Measurements from ENCODE around the gene CSMD2.
"Not testable (repeated sequence)": the region's sequence is repeated elsewhere in the genome, so short reads cannot be mapped to it uniquely, and the experiment has no call there.

CSMD2 gene

GRCh38 chr1:34186741-34187494 is 21.9 kb upstream of the CSMD2 start:
- H4K8ac ChIP-seq (ENCODE audit: low read length) = no peak overlapping the region
- no peak overlapping the region for H3K4me2 ChIP-seq (ENCODE audit: low read length, poor library complexity, severe bottlenecking)
- H3K9me3 ChIP-seq (ENCODE audit: control insufficient read depth, low read length) = peaks cover 20% of the 10 kb centered on the region
- H2AFZ ChIP-seq (ENCODE audit: low read depth, low read length) = no peak overlapping the region
- no peaks in the 10 kb centered on the region for H3K79me1 ChIP-seq (replicated peaks; ENCODE audit: low read length, poor library complexity, severe bottlenecking)
- no peak overlapping the region for H3K18ac ChIP-seq (ENCODE audit: low read depth in 1 of 2, low read length in 2 of 2)
- H2AK5ac ChIP-seq (ENCODE audit: low read length, severe bottlenecking) = no peak overlapping the region
- DNase-seq = no peak
- 72% methylated on average over 12 of the region's 12 CpGs for WGBS
- H3K4me1 ChIP-seq (ENCODE audit: control insufficient read depth, insufficient read depth, low read depth, low read length) = no peaks in the 10 kb centered on the region
- no peak overlapping the region for H3K14ac ChIP-seq (ENCODE audit: low read length in 2 of 2)
- no peak overlapping the region for H2BK12ac ChIP-seq (ENCODE audit: low read length in 2 of 2)
- no peaks in the 10 kb centered on the region for H3K36me3 ChIP-seq (ENCODE audit: control insufficient read depth in 1 of 2, insufficient read depth in 2 of 2, low read depth in 1 of 2, low read length in 2 of 2)
- H3K4me3 ChIP-seq (ENCODE audit: insufficient read depth in 1 of 2, low read depth in 1 of 2, low read length in 2 of 2) = no peak overlapping the region
- no peak overlapping the region for H2BK5ac ChIP-seq (ENCODE audit: low read depth, low read length, poor library complexity, severe bottlenecking)
- H3K27me3 ChIP-seq (ENCODE audit: control insufficient read depth in 1 of 2, insufficient read depth in 1 of 2, low read length in 2 of 2) = peaks cover 0 to 74% of the 10 kb centered on the region in 2 experiments
- no peak overlapping the region for H3K4ac ChIP-seq (ENCODE audit: low read depth in 1 of 2, low read length in 2 of 2)
- H4K91ac ChIP-seq (ENCODE audit: low read length) = no peak overlapping the region
- no peak overlapping the region for H3K9ac ChIP-seq (ENCODE audit: low read length)
- H2BK120ac ChIP-seq (ENCODE audit: low read depth, low read length) = no peak overlapping the region
- no peak overlapping the region for H3K23ac ChIP-seq (ENCODE audit: low read length in 2 of 2)
- H2BK15ac ChIP-seq (ENCODE audit: low read depth, poor library complexity, severe bottlenecking) = no peak overlapping the region
- no peak overlapping the region for H3K27ac ChIP-seq (ENCODE audit: low read length, poor library complexity, severe bottlenecking)

- not testable (repeated sequence) for H2BK120ac ChIP-seq (ENCODE audit: low read depth, low read length); H3K4ac ChIP-seq (ENCODE audit: low read depth in 1 of 2, low read length in 2 of 2); H2AK5ac ChIP-seq (ENCODE audit: low read length, severe bottlenecking); H3K4me1 ChIP-seq (ENCODE audit: control insufficient read depth, insufficient read depth, low read depth, low read length); H3K23ac ChIP-seq (ENCODE audit: low read length in 2 of 2); H2BK12ac ChIP-seq (ENCODE audit: low read length in 2 of 2); H2AFZ ChIP-seq (ENCODE audit: low read depth, low read length); H4K91ac ChIP-seq (ENCODE audit: low read length); H3K4me3 ChIP-seq (ENCODE audit: insufficient read depth in 1 of 2, low read depth in 1 of 2, low read length in 2 of 2); H3K4me2 ChIP-seq (ENCODE audit: low read length, poor library complexity, severe bottlenecking); H3K36me3 ChIP-seq (ENCODE audit: control insufficient read depth in 1 of 2, insufficient read depth in 2 of 2, low read depth in 1 of 2, low read length in 2 of 2); H3K18ac ChIP-seq (ENCODE audit: low read depth in 1 of 2, low read length in 2 of 2); H3K79me1 ChIP-seq (replicated peaks; ENCODE audit: low read length, poor library complexity, severe bottlenecking); DNase-seq; H3K9me3 ChIP-seq (ENCODE audit: control insufficient read depth, low read length); H3K27ac ChIP-seq (ENCODE audit: low read length, poor library complexity, severe bottlenecking); H4K8ac ChIP-seq (ENCODE audit: low read length); H2BK15ac ChIP-seq (ENCODE audit: low read depth, poor library complexity, severe bottlenecking); H3K9ac ChIP-seq (ENCODE audit: low read length); H2BK5ac ChIP-seq (ENCODE audit: low read depth, low read length, poor library complexity, severe bottlenecking); H3K14ac ChIP-seq (ENCODE audit: low read length in 2 of 2)
- peaks cover 0 to 89% of the 10 kb centered on the region in 2 experiments for H3K27me3 ChIP-seq (ENCODE audit: control insufficient read depth in 1 of 2, insufficient read depth in 1 of 2, low read length in 2 of 2)
- 72% methylated on average over 4 of the region's 4 CpGs for WGBS
These were observed 18.4 kb upstream of the CSMD2 start for GRCh38 chr1:34183381-34183780.

GRCh38 chr1:34178072-34178471 is 13.0 kb upstream of the CSMD2 start:
- Histone ChIP-seq H2BK12ac (ENCODE audit: low read length in 2 of 2) (no peak overlapping the region), H2AFZ (ENCODE audit: low read depth, low read length) (no peak overlapping the region), H3K4ac (ENCODE audit: low read depth in 1 of 2, low read length in 2 of 2) (no peak overlapping the region), H3K79me1 (replicated peaks; ENCODE audit: low read length, poor library complexity, severe bottlenecking) (no peaks in the 10 kb centered on the region), H3K23ac (ENCODE audit: low read length in 2 of 2) (no peak overlapping the region), H4K91ac (ENCODE audit: low read length) (no peak overlapping the region), H3K4me1 (ENCODE audit: control insufficient read depth, insufficient read depth, low read depth, low read length) (no peaks in the 10 kb centered on the region), H3K4me3 (ENCODE audit: insufficient read depth in 1 of 2, low read depth in 1 of 2, low read length in 2 of 2) (no peak overlapping the region), H3K14ac (ENCODE audit: low read length in 2 of 2) (no peak overlapping the region), H2AK5ac (ENCODE audit: low read length, severe bottlenecking) (no peak overlapping the region), H3K36me3 (ENCODE audit: control insufficient read depth in 1 of 2, insufficient read depth in 2 of 2, low read depth in 1 of 2, low read length in 2 of 2) (no peaks in the 10 kb centered on the region), H3K27ac (ENCODE audit: low read length, poor library complexity, severe bottlenecking) (no peak overlapping the region), H3K4me2 (ENCODE audit: low read length, poor library complexity, severe bottlenecking) (no peak overlapping the region), H2BK15ac (ENCODE audit: low read depth, poor library complexity, severe bottlenecking) (no peak overlapping the region), H3K18ac (ENCODE audit: low read depth in 1 of 2, low read length in 2 of 2) (no peak overlapping the region), H4K8ac (ENCODE audit: low read length) (no peak overlapping the region), H2BK5ac (ENCODE audit: low read depth, low read length, poor library complexity, severe bottlenecking) (no peak overlapping the region), H3K9ac (ENCODE audit: low read length) (no peak overlapping the region), H3K9me3 (ENCODE audit: control insufficient read depth, low read length) (peaks cover 2% of the 10 kb centered on the region), H3K27me3 (ENCODE audit: control insufficient read depth in 1 of 2, insufficient read depth in 1 of 2, low read length in 2 of 2) (peaks cover 0 to 94% of the 10 kb centered on the region in 2 experiments), H2BK120ac (ENCODE audit: low read depth, low read length) (no peak overlapping the region)
- no CpG with 5 or more reads among the region's 2 CpGs for WGBS
- no peak for DNase-seq

GRCh38 chr1:34176830-34177603 is 12.0 kb upstream of the CSMD2 start, which contains the start of gene C1orf94:
C1orf94 (plus strand) TSS chr1:34176907; CDS start chr1:34177790, 883 bp downstream.
- 17% methylated on average over 45 of the region's 58 CpGs for WGBS
- Histone ChIP-seq H4K8ac (ENCODE audit: low read length) (no peak within 1 kb of the TSS), H2BK12ac (ENCODE audit: low read length in 2 of 2) (no peak within 1 kb of the TSS), H2BK15ac (ENCODE audit: low read depth, poor library complexity, severe bottlenecking) (no peak within 1 kb of the TSS), H3K9ac (ENCODE audit: low read length) (no peak within 1 kb of the TSS), H3K4me1 (ENCODE audit: control insufficient read depth, insufficient read depth, low read depth, low read length) (no peaks in the 10 kb centered on the region), H2BK120ac (ENCODE audit: low read depth, low read length) (no peak within 1 kb of the TSS), H3K4me3 (ENCODE audit: insufficient read depth in 1 of 2, low read depth in 1 of 2, low read length in 2 of 2) (peak within 1 kb of the TSS in 1 of 2 experiments; percentile 18), H3K27me3 (ENCODE audit: control insufficient read depth in 1 of 2, insufficient read depth in 1 of 2, low read length in 2 of 2) (peaks cover 0 to 94% of the 10 kb centered on the region in 2 experiments), H2BK5ac (ENCODE audit: low read depth, low read length, poor library complexity, severe bottlenecking) (no peak within 1 kb of the TSS), H3K36me3 (ENCODE audit: control insufficient read depth in 1 of 2, insufficient read depth in 2 of 2, low read depth in 1 of 2, low read length in 2 of 2) (no peaks in the 10 kb centered on the region), H3K4me2 (ENCODE audit: low read length, poor library complexity, severe bottlenecking) (no peak within 1 kb of the TSS), H3K14ac (ENCODE audit: low read length in 2 of 2) (no peak within 1 kb of the TSS), H3K4ac (ENCODE audit: low read depth in 1 of 2, low read length in 2 of 2) (no peak within 1 kb of the TSS), H3K9me3 (ENCODE audit: control insufficient read depth, low read length) (peaks cover 2% of the 10 kb centered on the region), H3K79me1 (replicated peaks; ENCODE audit: low read length, poor library complexity, severe bottlenecking) (no peaks in the 10 kb centered on the region), H2AK5ac (ENCODE audit: low read length, severe bottlenecking) (no peak within 1 kb of the TSS), H3K23ac (ENCODE audit: low read length in 2 of 2) (no peak within 1 kb of the TSS), H4K91ac (ENCODE audit: low read length) (no peak within 1 kb of the TSS), H3K27ac (ENCODE audit: low read length, poor library complexity, severe bottlenecking) (no peak within 1 kb of the TSS), H2AFZ (ENCODE audit: low read depth, low read length) (no peak within 1 kb of the TSS), H3K18ac (ENCODE audit: low read depth in 1 of 2, low read length in 2 of 2) (no peak within 1 kb of the TSS)
- DNase-seq = no peak
